Fibroblast of skin of right biceps (primary cell): Measurements from ENCODE around the gene C1QTNF5.
"Not testable (repeated sequence)": the region's sequence is repeated elsewhere in the genome, so short reads cannot be mapped to it uniquely, and the experiment has no call there.

Experiments
- DNase-seq: peaks from one replicate; pipeline ENCODE4 v3.0.0-alpha.2; 2013

C1QTNF5 gene, protein sequence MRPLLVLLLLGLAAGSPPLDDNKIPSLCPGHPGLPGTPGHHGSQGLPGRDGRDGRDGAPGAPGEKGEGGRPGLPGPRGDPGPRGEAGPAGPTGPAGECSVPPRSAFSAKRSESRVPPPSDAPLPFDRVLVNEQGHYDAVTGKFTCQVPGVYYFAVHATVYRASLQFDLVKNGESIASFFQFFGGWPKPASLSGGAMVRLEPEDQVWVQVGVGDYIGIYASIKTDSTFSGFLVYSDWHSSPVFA

DNA sequence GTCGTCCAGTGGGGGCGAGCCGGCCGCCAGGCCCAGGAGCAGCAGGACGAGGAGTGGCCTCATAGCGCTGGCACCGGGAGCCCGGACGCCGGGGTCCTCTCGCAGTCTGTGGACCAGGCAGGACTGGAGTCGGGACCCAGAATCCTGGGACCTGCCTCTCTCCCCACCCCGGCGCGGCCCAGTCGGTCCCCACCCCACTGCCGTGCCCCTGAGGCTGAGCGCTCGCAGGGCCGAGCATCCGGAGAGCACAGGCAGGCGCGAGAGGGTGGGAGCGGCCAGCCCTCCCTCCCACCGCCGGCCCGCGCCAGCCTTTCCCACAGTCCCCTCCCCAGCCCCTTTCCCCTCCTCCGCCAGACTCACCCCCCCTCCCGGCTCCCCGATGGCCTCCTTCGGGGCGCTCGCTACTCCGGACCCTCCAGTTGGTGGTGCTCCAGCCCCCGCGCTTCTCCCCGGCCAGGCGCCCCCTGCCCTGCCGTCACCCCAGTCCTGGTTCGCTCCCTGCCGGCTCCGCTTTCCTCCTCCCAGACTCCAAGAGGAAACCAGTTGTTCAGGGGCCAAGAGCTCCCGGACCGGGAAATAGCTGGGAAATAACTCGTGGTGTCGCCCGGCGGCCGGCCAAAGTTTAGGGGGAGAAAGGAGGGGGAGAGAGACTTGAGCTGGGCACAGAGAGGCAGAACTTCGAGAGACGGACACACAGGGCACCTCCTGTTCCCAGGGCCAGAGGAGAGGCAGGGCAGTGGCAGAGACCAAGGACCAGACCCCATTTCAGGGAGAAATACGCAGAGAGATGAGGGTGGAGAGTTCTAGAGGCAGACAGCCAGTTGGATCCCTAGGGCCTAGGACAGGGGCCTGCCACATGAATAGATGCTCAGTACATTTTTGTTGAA is at the start of gene C1QTNF5:
Gene C1QTNF5 (minus strand): TSS at position 549 of the 887 bp plus-strand sequence. CDS start 486 bp downstream, at position 63.
- DNase-seq = peak; percentile 79

DNA sequence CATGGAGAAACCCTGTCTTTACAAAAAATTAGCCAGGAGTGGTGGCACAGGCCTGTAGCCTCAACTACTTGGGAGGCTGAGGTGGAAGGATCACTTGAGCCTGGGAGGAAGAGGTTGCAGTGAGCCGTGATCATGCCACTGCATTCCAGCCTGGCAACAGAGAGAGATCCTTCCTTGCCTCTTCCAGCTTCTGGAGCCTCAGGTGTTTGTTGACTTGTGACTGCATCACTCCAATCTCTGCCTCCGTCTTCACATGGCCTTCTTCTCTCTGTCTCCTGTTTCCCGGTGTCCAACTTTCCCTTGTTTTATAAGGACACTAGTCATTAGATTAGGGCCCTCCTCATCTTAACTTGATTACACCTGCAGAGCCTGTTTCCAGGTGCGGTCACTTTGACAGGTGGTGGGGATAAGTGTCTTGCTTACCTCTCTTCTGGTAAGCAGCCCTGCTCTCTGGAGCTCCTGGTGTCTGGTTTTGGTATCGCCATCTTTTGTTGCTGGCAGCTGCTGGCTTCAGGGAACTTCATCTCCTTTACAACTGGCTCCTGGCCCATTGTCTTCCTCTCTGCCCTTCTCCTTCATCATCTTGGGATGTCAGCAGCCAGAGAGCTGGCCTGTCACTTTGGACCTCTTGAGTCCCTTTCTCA is 49.0 kb upstream of the C1QTNF5 start:
- no peak for DNase-seq

GRCh38 chr11:119388103-119388502 is 47.4 kb upstream of the C1QTNF5 start:
- DNase-seq = no peak

DNA sequence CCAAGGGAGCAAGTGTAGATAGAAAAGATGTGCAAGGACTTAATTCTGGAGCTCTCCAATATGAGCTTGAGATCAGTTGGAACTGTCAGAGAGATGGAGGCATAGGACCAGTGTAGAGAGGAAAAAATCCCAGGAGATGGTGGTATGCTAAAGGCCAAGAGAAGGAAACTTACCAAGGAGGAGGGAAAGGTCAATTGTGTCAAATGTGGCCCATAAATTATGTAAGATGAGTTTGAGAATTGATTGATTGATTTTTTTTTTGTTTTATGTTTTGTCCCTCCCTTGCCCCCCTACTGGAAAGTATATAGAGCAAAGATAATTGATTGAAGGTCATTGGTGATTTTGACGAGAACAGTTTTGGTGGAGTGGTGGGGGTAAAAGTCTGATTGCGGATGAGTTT is 43.6 kb upstream of the C1QTNF5 start:
- DNase-seq = no peak

- DNase-seq = not testable (repeated sequence)
Observed at GRCh38 chr11:119382513-119382912, 41.8 kb upstream of the C1QTNF5 start.

GRCh38 chr11:119382101-119382500 is 41.4 kb upstream of the C1QTNF5 start:
- DNase-seq = no peak

- DNase-seq = peak; percentile 95
Observed at GRCh38 chr11:119381181-119381988, 40.7 kb upstream of the C1QTNF5 start, which contains the start of gene USP2. TSS of gene USP2 (minus strand) at chr11:119381690. CDS start at chr11:119373480, 8,210 bp downstream.

- no peak for DNase-seq
Observed at GRCh38 chr11:119380827-119381180, 40.1 kb upstream of the C1QTNF5 start.

GRCh38 chr11:119380160-119380826 is 39.6 kb upstream of the C1QTNF5 start:
- DNase-seq = no peak

- no peak for DNase-seq
Observed at GRCh38 chr11:119378851-119379465, 38.3 kb upstream of the C1QTNF5 start.

GRCh38 chr11:119377961-119378667 is 37.4 kb upstream of the C1QTNF5 start:
- DNase-seq = no peak

DNA sequence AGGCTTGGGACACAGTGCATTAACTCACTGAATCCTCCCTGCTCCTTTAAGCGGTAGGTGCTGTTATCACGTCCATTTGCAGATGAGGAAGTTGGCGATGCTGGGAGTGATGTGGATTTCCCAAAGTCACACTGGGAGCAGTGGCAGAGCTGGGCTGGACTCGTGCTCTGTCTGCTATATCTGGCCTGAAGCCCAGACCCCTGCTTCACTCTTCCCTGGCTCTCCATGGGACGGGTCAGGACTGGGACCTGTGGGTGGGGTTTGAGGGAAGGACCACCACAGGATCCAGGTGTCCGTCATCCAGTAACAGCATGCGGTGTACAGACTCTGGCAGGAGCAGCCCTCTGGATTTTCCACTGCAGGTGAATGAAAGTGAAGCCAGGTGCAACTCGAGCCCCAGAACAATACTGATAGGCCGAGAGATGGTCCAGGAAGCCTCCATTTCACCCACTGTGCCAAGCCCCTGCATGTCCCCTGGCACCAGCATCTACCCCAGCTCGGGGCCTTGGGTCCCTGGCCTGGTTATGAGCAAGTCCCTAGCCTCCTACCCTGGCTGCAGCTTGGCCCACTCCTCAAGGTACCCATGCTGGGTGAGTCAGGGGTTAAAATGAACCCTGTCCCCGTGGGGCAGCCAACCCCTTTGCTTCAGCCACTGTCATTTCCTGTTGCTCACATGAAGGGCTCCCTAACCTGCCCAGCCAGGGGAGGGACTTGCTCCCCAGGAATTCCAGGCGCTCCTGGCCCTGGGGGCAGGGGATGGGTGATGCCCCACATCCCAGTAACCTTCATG is 36.6 kb upstream of the C1QTNF5 start:
- DNase-seq = no peak

GRCh38 chr11:119376197-119376847 is 35.6 kb upstream of the C1QTNF5 start:
- no peak for DNase-seq

DNA sequence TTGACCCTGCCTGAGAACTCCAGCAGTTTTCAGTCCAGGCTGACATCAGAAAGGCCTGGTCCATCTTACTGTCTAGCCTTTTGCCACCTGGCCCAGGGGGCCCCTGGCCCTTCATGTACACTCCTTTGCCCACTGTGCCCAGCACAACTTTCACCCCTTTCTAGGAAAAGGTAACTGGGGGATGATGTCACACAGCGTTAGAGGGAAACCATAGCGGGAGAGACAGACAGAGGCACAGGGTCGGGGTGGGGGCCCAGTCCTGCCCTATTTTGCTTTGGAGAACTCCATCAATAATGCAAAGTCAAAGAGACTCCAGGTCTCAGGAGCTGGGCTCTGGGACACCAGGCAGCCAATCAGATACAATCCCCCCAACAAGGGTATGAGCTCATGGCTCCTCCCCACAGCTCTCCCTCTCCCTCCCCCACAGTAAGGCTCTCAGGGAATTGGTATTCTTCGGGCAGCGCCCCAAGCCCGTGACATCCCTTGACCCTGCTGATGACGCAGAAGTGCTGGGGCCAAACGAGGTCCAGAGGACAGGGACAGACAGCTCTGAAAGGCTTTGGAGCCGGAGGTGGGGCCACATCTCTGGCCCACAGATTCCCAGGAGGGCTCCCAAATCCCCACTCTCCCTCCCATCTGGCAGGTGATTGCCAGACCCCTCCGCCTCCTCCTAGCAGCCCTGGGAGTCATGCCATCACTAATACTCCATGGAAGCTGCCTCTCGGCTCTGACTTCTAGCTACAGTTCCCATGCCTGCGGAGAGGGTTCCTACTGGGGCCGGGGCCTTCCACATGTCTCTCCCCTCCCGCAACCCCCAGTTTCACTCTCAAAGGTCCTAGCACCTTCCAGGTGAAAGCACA is 34.9 kb upstream of the C1QTNF5 start:
- peak; percentile 49 for DNase-seq

GRCh38 chr11:119374632-119375336 is 34.1 kb upstream of the C1QTNF5 start:
- no peak for DNase-seq

- peak; percentile 69 for DNase-seq
Observed at GRCh38 chr11:119373921-119374631, 33.4 kb upstream of the C1QTNF5 start.
